HG02852 (cell line): ENCODE results near the gene MYH11.
"Not testable (repeated sequence)": the region's sequence is repeated elsewhere in the genome, so short reads cannot be mapped to it uniquely, and the experiment has no call there.

Experiments used
- ATAC-seq: cut with Tn5 transposase; IDR thresholded peaks from one replicate; pipeline ENCODE4 v1.9.1; 2021; ENCODE audit warnings: mild to moderate bottlenecking, moderate library complexity; ENCODE audit not compliant: unreplicated experiment

The MYH11 gene

DNA sequence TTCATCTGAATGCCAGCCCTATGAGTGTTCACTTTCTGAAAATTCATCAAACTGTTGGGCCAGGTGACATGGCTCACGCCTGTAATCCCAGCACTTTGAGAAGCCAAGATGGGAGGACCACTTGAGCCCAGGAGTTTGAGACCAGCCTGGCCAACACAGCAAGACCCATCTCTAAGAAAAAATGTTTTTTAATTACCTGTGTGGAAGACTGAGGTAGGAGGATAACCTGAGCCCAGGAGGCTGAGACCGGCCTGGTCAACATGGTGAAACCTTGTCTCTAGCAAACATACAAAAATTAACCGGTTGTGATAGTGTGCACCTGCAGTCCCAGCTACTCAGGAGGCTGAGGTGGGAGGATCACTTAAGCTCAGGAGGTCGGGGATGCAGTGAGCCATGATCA is 10.3 kb downstream of the MYH11 start:
- ATAC-seq = no peak

DNA sequence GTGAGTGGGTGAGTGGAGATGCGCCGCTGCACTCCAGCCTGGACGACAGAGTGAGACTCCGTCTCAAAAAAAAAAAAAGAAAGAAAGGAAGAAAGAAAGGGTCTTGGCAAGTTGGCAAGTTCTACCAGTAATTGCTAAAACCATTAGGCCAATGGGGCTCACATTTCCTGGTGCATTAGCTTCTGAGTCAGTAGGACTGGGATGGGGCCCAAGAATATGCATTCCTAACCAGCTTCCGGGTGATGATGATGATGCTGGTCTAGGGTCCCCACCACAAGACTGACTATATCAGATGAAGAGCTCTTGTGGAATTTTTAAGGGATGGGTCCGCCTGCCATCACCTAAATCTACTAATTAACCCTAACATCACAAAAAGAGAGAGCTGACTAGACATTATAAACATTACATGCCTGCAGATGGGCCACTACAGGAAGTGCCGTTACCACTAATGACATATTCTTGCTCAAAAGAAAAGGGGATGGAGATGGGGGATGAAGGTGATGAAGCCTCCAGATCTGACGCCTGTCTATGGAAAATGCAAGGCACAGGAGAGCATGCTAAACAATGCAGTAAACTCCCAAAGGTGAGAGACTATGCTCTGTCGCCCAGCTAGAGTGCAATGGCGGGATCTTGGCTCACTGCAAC is 13.1 kb downstream of the MYH11 start:
- ATAC-seq = no peak

GRCh38 chr16:15839204-15839603 is 17.6 kb downstream of the MYH11 start:
- not testable (repeated sequence) for ATAC-seq

GRCh38 chr16:15837761-15838160 is 19.1 kb downstream of the MYH11 start:
- no peak for ATAC-seq

- ATAC-seq = no peak
Observed at GRCh38 chr16:15836965-15837611, 19.7 kb downstream of the MYH11 start.

GRCh38 chr16:15836074-15836473 is 20.8 kb downstream of the MYH11 start:
- no peak for ATAC-seq

GRCh38 chr16:15835136-15835878 is 21.5 kb downstream of the MYH11 start:
- ATAC-seq = no peak

GRCh38 chr16:15834502-15834901 is 22.3 kb downstream of the MYH11 start:
- no peak for ATAC-seq

GRCh38 chr16:15833541-15833940 is 23.3 kb downstream of the MYH11 start:
- no peak for ATAC-seq

DNA sequence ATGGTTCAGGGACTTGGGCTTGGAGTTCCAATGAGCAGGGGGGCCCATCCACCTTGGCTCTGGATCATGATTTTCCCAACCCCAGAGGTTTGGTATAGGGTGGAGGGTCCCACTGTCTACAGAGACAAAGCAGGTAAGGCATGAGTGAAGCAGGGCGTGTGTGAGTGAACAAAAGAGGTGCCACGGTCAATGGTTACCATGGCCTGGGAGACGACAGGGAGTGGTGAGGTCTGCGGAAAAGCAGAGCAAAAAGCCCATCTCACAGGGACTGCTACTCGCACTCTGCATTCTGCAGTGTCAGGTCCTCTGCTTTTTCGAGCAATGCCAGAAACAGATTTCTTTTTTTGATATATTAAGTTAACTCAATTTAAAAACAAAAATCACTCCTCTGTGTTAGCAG is 24.6 kb downstream of the MYH11 start:
- no peak for ATAC-seq

DNA sequence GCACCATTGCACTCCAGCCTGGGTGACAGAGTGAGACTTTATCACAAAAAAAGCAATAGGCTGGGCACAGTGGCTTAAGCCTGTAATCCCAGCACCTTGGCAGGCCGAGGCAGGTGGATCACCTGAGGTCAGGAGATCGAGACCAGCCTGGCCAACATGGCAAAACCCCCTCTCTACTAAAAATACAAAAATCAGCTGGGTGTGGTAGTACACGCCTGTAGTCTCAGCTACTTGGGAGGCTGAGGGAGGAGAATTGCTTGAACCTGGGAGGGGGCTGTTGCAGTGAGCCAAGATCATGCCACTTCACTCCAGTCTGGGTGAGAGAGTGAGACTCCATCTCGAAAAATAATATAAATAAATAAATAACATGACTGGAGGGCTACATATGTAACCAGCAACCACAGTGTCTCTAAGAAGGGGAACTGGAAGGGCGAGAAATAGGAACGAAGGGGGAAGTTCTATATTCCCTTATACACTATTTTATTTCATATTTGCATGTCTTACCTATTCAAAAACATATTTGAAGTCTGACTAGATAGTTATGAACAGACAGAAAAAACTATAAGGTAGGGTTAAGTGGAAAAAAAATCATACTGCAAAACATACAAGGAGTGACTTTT is 25.9 kb downstream of the MYH11 start:
- no peak for ATAC-seq

DNA sequence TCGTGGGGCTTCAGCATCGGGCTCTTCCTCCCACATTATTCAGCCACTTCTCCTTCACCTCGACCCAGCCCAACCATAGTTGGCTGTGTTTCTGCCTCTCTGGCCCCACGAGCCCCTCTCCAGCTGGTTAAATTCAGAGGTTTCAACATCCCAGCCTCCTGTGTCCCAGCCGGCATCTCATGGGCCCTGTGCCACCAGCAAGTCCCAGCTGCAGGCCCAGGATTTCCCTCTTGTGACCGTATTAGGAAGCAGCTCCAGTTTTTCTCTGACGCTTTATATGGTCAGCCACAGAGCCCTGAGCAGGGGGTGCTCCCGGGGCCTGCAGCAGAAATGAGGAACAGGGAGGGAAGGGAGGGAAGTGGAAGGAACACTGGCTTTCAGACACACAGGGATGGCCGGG is 27.4 kb downstream of the MYH11 start:
- no peak for ATAC-seq

DNA sequence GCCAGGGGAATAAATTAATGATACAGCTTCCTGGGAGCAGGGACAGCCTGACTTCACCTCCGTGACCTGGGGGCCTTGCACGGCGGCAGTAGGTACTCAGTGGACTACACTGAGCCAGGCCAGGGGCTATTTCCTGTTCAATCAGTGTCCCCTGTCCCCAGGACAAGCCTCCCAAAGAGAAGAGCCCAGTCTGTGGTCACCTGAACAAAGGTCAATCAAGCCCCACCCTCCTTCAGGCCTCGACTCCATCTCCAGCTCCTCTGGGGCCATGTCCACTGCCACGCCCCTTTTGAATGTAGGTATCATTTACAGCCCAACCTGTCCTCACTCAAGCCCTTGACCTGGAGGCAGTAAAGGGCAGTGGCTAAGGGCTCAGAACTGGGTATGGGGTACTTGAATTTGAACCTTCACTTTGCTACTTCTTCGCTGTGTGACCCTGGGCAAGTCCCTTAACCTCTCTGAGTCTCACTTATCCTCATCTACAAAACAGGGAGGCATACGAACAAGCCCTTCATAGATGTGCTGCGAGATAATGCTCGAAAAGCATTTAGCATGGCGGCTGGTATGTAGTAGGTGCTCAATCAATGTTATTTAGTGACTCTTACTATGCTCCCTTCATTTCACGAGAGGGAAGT is 29.0 kb downstream of the MYH11 start:
- no peak for ATAC-seq

DNA sequence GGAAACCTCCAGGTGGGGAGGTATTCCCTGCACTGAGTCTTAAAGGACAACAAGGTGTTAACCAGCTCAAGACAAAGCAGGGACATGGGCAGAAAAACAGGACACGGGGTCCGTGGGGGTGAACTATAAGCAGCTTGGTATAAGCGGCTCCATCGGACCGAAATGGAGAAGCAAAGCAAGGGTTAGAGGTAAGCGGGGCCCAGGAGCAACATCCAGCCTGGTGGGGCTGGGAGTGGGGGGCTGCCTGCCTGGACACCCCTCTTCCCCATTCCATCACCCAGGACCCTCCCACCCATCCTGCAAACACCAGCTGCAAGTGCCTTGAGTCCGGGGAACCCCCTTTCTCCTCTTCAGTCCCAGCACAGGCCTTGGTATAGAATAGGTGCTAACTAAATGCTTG is 29.5 kb downstream of the MYH11 start:
- no peak for ATAC-seq

DNA sequence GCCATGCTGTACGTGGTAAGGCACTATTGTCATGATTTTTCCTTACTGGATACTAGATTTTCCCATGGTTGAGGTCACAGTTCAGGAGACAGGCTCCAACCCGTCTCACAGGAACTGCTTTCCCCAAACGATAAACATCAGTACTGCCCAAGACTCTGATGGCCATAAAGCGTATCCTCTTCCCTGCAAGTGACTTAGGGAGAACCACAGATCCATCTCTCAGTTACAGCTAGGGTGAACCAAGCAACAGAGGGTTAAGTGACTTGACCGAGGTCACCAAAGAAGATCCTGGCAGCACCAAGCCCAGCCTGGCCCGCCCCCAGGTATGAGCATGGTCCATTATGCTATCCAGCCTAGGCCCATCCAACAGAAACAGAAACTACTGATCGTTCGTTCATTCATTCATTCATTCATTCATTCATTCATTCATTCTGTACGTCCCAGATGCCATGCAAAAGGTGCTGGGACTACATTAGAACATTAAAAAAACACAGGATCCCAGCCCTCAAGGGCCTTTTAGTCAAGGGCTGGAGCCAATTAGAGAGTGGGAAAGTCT is 31.0 kb downstream of the MYH11 start:
- ATAC-seq = no peak

DNA sequence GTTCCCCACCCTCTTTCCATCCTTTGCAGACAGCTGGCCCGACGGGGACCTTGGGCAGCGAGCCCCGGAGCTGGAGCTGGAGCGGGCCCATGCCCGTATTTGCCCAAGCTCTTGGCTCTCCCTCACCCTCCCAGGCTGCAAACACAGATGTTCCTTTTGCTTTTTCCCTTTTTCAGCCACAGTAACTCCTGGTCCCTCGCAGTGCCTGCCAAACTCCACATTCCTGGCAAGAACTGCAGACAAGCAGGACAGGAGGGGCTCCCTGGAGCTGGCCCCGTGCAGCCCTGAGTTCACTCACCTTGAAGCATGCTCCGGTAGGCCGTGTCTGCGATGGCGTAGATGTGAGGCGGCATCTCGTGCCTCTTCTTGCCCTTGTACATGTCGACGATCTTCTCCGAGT is 33.9 kb downstream of the MYH11 start:
- no peak for ATAC-seq

DNA sequence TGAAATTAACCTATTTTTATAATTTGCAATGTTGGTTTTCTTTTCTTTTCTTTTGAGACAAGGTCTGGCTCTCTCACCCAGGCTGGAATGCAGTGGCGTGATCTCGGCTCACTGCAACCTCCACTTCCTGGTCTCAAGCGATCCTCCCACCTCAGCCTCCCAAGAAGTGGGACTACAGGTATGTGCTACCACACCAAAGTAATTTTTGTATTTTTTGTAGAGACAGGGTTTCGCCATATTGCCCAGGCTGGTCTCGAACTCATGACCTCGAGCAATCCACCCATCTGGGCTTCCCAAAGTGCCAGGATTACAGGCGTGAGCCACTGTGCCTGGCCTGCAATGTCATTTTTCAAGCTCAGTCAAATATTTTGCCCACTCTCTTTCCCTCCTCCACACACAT is 36.0 kb downstream of the MYH11 start:
- no peak for ATAC-seq

DNA sequence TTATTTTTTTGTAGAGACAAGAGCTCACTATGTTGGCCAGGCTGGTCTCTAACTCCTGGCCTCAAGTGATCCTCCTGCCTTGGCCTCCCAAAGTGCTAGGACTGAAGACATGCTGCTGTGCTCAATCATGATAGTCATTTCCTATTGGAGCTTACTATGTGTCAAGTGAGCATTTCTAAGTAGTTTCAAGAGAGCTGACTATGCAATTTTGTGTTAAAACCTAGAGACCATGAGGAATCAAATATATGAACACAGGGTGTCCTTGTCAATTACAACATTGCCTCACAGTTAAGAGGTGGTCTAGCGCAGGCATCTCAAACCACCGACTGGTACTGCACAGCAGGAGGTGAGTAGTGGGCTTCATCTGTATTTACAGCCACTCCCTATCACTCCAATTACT is 37.8 kb downstream of the MYH11 start:
- no peak for ATAC-seq

GRCh38 chr16:15817446-15817845 is 39.4 kb downstream of the MYH11 start:
- ATAC-seq = no peak

GRCh38 chr16:15816228-15816627 is 40.6 kb downstream of the MYH11 start:
- ATAC-seq = no peak

GRCh38 chr16:15812401-15812750 is 44.5 kb downstream of the MYH11 start:
- not testable (repeated sequence) for ATAC-seq
